Body of pancreas (tissue), 4 donors: ENCODE measurements around the gene CEP128. TPM values are rescaled to one million over a fixed set of nuclear protein-coding genes. Genes with fewer than 3 reads are reported as not detected.

Experiments
- ATAC-seq: fragments of 150-250 bp; one replicate; pipeline ENCODE4 v1.9.1; 2016
- DNase-seq, 4 donors: peaks; one replicate each; pipeline ENCODE4 v3.0.0-alpha.2; 2019
- H3K27ac ChIP-seq, 4 donors: fragments of 200-600 bp; sonication (generic); 1 replicate in 3 of 4; 2 replicates in 1 of 4; pipeline versions ENCODE4 v1.5.1 to v1.6.1; 2016 to 2019; ENCODE audit warnings: mild to moderate bottlenecking in 1 of 4, mixed read lengths in 1 of 4, moderate library complexity in 1 of 4
- H3K27me3 ChIP-seq, 2 donors: fragments of 200-600 bp; sonication (generic); one replicate each; pipeline ENCODE4 v1.6.0; 2016; ENCODE audit warnings: mild to moderate bottlenecking in 1 of 2
- H3K36me3 ChIP-seq, 2 donors: fragments of 200-600 bp; sonication (generic); replicated peaks in 1 of 2; 2 replicates each; pipeline ENCODE4 v1.5.1; 2016; ENCODE audit warnings: low read depth in 2 of 2; ENCODE audit not compliant: insufficient read depth in 1 of 2
- H3K4me1 ChIP-seq: fragments of 200-600 bp; sonication (generic); one replicate; pipeline ENCODE4 v1.6.0; 2016
- H3K4me3 ChIP-seq, 2 donors: fragments of 200-600 bp; sonication (generic); 1 replicate in 1 of 2; 2 replicates in 1 of 2; pipeline ENCODE4 v1.5.1; 2016 to 2019
- H3K9me3 ChIP-seq, 3 donors: fragments of 200-600 bp; sonication (generic); 1 replicate in 2 of 3; 2 replicates in 1 of 3; pipeline ENCODE4 v1.5.1; 2016
- POLR2A ChIP-seq, 3 donors: fragments of 450-650 bp; IDR thresholded peaks; one replicate each; pipeline ENCODE4 v1.6.1; 2016; ENCODE audit warnings: antibody characterized with exemption in 3 of 3, mild to moderate bottlenecking in 2 of 3
- WGBS, 2 donors: methylation state at CpG; one replicate each; pipeline ENCODE4 v1.1.5; 2017; 5-methylcytosine and 5-hydroxymethylcytosine counted together
- intact Hi-C: fragments of 100-400 bp; cut with DNase I; formaldehyde crosslinking; loops from one replicate; pipeline ENCODE4 v1.15.1; 2023
- total RNA-seq, 2 donors: library from RNA; depleted of rRNA; stranded (reverse); fragments of >200 nt; gene quantifications; one replicate each; pipeline ENCODE4 v1.1.0, GENCODE V29; 2016
- TF ChIP-seq, protein P1 (sequence below), 7 experiments: fragments of 450-650 bp in 4 of 7; fragments of 200-600 bp in 3 of 7; sonication (generic) in 3 of 7; IDR thresholded peaks; one replicate each; pipeline ENCODE4 v1.5.1; 2016 to 2019; ENCODE audit warnings: antibody characterized with exemption in 7 of 7

CEP128 gene
- total RNA-seq, 2 donors from 2014 or later: 7.8 to 14.5 TPM

DNA sequence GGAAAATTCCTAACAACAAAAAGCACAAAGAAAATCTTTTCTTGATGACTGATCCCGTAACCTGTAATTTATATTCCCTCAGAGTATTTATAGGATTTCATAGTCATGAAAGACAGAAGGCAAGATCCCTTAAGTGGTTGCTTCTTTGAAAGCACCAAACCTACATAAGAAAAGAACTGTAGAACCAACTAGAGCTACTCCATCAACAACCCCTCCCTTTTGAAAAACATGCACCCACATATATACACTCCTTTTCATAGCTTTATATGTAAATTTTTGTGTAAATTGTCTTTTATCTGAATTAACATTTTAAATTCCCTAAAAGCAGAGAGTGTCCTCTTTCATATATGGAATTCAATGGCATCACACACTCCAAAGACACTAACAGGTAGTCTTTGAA lies 215.3 kb downstream of the CEP128 start:
- no peak overlapping the region for H3K4me3 ChIP-seq

DNA sequence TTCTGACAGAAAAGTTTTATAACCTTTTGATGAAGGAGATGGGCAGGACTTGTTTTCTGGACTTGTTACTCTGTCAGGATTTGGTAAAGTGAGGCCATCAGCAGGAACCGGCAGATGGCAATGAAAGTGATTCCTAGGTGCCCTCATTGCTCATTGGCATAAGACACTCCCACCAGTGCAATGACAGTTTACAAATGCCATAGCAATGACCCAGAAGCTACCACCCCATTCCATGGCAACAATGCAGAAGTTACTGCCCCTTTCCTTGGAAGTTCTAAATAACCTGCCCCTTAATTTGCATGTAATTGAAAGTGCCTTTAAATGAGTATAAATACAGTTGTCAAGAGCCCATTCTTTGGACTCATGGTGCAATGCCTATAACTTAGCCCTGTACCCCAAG lies 222.6 kb downstream of the CEP128 start:
- Histone ChIP-seq H3K27me3 (no peaks in the 10 kb centered on the region), H3K27ac (no peak overlapping the region), H3K9me3 (no peaks in the 10 kb centered on the region), H3K36me3 (no peaks in the 10 kb centered on the region), H3K4me1 (no peaks in the 10 kb centered on the region), H3K4me3 (no peak overlapping the region)
- DNase-seq: no peak
- intact Hi-C loops: no loop called here
- TF ChIP-seq, protein P1, sequence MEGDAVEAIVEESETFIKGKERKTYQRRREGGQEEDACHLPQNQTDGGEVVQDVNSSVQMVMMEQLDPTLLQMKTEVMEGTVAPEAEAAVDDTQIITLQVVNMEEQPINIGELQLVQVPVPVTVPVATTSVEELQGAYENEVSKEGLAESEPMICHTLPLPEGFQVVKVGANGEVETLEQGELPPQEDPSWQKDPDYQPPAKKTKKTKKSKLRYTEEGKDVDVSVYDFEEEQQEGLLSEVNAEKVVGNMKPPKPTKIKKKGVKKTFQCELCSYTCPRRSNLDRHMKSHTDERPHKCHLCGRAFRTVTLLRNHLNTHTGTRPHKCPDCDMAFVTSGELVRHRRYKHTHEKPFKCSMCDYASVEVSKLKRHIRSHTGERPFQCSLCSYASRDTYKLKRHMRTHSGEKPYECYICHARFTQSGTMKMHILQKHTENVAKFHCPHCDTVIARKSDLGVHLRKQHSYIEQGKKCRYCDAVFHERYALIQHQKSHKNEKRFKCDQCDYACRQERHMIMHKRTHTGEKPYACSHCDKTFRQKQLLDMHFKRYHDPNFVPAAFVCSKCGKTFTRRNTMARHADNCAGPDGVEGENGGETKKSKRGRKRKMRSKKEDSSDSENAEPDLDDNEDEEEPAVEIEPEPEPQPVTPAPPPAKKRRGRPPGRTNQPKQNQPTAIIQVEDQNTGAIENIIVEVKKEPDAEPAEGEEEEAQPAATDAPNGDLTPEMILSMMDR (IDR thresholded peaks at IDR 0.05): no peak
- no peak for TF ChIP-seq POLR2A (IDR thresholded peaks at IDR 0.05)
- ATAC-seq: no peak
- 79 to 94% methylated on average over 1 of the region's 1 CpG for WGBS, 2 donors

More for the DNA sequence above, 215.3 kb downstream of the CEP128 start:
- H3K36me3 ChIP-seq: no peaks in the 10 kb centered on the region
- no peak overlapping the region for H3K27ac ChIP-seq
- DNase-seq: no peak
- 90 to 100% methylated on average over 1 of the region's 1 CpG for WGBS, 2 donors
- TF ChIP-seq, protein P1 (IDR thresholded peaks at IDR 0.05): no peak
- no peak for TF ChIP-seq POLR2A (IDR thresholded peaks at IDR 0.05)
- intact Hi-C loops: no loop called here
- H3K4me1 ChIP-seq: no peaks in the 10 kb centered on the region
- no peaks in the 10 kb centered on the region for H3K27me3 ChIP-seq
- H3K9me3 ChIP-seq: no peaks in the 10 kb centered on the region
- ATAC-seq: no peak

DNA sequence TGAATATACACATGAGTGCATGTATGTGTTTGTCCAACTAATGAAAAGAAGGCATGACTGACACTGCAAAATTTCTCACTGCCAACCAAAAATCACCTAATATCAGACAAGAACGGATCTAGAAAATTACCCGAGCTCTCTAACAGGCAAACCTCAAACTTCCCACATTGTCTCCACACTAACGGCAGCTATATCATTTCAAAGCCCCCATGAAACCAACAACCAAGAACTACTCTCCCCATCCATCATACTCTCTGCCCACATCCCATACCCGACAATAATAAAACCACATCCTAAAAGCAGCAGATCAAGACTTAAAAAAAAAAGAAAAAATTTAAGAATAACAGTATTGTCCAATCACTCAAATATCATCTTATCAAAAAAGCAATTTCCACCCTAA lies 227.1 kb downstream of the CEP128 start:
- no peak overlapping the region for H3K27ac ChIP-seq
- no peak for ATAC-seq
- H3K9me3 ChIP-seq: no peaks in the 10 kb centered on the region
- no peak for DNase-seq
- 61 to 91% methylated on average over 4 of the region's 4 CpGs for WGBS, 2 donors
- no peak overlapping the region for H3K4me3 ChIP-seq
- H3K27me3 ChIP-seq: no peaks in the 10 kb centered on the region
- intact Hi-C loops: no loop called here
- H3K4me1 ChIP-seq: no peaks in the 10 kb centered on the region
- no peaks in the 10 kb centered on the region for H3K36me3 ChIP-seq
- no peak for TF ChIP-seq POLR2A (IDR thresholded peaks at IDR 0.05)
- TF ChIP-seq, protein P1 (IDR thresholded peaks at IDR 0.05): no peak

DNA sequence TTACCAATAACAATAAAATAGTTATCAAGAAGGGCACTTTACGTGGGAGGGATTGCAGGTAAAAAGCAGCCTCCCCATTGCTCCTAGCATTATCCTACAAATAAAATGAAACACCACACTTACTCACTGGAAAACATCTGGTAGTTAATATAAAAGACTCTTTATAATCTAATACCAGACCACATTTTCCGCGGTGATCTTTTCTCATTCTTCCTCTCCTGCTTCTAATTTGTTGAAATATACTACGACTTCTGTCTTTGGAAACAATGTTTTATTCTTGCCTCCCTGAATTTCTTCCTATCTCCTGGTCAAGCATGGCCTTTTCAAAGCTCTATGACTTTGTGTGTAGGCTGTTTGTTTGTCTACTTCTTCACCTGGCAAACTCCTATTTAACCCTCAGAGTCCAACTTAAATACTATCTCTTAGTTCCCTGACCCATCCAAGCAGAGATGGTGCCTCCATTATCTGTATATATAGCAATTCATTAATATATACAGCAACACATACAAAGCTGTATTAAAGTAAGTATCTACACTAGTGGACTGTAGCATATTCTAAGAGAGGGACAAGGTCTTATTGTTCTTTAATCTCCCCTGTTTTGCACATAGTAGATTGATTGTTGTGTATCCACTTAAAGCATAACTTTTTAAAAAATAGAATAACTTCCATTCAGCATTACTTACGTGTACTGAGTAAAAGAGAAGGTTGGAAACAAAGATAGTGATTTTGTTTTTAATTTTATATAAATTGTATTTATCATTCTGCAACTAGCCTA lies 228.3 kb downstream of the CEP128 start:
- Histone ChIP-seq H3K4me3 (no peak overlapping the region), H3K36me3 (no peaks in the 10 kb centered on the region), H3K4me1 (no peaks in the 10 kb centered on the region), H3K9me3 (no peaks in the 10 kb centered on the region), H3K27me3 (no peaks in the 10 kb centered on the region), H3K27ac (no peak overlapping the region)
- intact Hi-C loops: no loop called here
- ATAC-seq (no peak), DNase-seq (no peak)
- TF ChIP-seq, protein P1 (IDR thresholded peaks at IDR 0.05): no peak
- no peak for TF ChIP-seq POLR2A (IDR thresholded peaks at IDR 0.05)
- WGBS, 2 donors: 91 to 93% methylated on average over 5 of the region's 5 CpGs
